Right hindlimb (tissue), 1 donor: Measurements from ENCODE around the gene LTK.

Source experiments
- DNase-seq: peaks from one replicate; pipeline ENCODE4 v3.0.0-alpha.2; 2018

The LTK gene

DNA sequence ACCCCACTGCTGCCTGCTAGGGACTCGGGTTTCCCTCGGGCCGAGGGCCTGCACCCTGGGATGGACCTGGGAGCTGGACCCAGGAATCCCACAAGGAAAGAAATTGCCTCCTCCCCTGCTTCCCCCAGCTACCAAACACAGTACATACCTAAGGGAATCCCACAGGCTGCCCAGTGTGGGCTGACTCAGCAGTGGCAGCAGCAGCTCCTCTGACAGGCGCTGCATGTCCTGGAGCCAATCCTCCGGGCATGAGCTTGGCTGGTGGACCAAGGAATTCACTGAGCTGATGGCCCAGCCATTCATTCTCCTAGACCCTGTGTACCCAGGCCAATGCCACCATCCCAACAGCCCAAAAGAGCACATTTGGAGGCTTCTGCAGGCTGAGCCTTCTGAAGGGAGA is 9.5 kb upstream of the LTK start:
- no peak for DNase-seq

- no peak for DNase-seq
Observed at GRCh38 chr15:41521614-41522013, 8.0 kb upstream of the LTK start.

GRCh38 chr15:41520636-41521035 is 7.0 kb upstream of the LTK start:
- no peak for DNase-seq

GRCh38 chr15:41517895-41518449 is 4.3 kb upstream of the LTK start:
- DNase-seq = no peak

DNA sequence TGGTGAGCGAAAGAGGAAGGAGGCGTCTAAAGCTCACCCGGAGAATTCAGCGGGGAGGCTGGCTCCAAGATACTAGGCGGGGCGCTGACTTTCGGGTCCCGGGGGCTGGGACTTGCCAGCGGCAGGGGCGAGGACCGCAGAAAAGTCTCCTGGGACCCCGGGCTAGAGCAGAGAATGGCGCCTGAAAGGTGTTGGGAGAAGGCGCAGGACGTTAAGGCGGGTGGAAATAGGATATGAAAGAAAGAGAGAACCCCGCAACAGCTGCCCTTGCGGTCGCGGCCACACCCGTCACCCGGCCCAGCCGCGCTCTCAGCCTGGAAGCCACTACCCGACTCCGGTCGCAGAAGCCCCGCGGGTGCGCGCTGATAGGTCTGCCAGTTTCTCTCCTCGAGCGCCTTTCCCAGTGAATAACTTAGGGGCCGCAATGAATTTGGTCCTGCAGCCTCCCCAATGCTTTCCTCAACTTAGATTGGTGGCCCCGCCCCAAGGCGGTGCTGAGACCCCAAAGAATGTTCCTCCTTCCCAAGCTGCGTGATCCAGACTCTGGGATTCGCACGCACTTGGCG is 604 bp downstream of the LTK start:
- DNase-seq = no peak

DNA sequence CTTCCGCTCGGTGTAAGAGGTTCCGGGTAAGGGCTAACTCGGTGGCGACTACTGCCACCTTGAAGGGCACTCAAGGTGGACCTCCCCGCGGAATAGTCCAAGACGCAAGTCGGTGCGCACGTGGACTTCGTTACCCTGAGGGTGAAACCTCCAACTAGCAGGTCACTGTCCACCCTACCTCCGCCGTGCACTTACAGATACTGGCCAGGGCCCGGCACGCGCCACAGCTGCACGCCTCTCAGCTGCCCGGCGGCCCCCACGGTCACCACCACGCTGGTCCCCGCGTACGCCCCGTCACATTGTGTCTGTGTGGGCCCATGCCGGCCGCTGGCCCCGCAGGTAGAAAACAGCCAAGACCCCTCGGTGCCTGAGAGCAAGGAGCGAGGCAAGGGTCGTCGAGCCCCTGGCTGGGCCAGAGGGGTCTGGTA is 1.1 kb downstream of the LTK start:
- DNase-seq = no peak

DNA sequence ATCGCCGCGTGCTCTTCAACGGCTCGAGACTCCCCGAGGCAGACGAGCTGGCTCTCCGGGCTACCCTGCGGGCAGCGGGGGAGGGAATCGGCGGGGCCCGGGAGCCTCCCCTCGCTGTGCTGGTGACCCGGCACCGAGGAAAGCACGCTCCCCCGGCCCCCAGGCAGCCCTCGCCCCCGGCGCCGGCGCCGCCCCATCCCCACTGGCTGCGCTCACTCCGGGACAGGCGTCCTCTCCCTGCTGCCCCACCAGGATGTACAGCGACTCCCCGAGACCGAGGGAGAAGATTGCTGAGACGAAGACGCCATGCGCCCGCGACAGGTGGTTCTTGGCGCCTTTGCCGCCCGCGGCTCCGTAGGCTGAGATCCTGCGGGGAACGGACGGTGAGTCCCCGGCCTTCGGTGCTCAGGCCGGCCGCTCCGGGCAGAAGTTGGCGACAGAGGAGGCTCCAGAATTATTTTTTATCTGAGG is 1.7 kb downstream of the LTK start:
- DNase-seq = no peak

DNA sequence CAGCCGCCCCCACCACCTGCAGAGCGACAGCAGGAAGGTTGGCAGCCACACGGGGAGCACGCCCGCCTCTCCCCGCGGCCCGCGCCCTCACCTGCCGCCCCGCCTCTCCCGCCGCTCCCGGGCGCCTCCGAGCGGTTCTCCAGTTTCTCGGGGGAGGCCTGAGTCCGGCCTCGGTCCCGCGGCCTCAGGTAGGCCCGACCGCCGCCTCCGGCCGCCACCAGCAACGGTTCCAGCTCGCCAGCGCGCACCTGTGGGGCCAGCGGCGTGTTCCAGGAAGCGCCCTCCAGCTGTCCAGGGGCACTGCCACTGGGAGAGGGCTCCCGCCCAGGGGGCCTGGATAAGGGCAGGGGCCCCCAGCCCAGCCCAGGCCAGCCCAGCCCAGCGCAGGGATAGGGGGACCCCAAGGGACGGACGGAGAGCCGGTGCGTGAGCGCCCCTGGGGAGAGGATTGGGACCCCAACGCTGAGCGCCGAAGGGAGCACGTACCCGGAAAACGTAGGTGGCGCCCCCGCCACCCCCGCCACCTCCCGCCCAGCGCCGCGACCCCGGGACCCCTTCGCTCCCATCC is 2.2 kb downstream of the LTK start:
- no peak for DNase-seq

DNA sequence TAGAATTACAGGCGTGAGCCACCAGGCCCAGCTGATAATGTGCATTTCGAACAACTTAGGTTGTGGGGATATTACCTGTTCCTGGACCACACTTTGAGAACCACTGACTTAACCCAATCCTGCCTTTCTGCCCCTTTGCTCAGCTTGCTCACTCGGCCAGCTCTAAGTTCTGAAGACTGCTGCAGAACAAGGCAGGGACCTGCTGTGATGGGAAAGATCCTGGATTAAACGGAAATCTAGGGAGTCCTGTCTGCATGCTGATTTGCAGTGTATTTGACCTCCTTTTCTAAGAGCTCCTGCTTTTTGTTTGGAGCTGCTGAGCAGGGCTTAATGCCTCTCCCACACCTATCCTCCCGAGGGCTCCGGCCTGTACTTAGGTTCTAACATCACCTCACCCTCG is 2.9 kb downstream of the LTK start:
- DNase-seq = no peak

DNA sequence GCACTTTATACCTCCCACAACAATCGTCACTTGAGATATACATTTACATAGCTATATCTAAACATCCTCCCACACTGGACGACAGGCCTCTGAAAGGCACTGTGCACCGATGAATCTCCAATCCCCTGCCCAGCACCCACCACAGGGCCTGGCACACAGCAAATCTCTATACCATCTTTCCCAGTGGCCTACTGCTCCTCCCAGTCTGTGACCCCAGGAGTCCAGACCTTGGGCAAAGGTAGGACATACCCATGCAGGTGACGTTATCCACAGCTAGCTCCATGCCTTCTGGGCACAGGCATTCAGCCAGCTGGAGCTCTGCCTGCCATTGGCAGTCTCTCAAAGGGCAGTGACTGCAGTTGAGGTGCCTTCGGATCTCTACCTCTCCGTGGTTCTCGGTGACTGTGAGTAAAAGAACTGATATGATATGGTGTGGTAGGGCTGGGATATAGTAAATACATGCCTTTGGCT is 5.8 kb downstream of the LTK start:
- no peak for DNase-seq

GRCh38 chr15:41506796-41507341 is 6.8 kb downstream of the LTK start:
- no peak for DNase-seq

DNA sequence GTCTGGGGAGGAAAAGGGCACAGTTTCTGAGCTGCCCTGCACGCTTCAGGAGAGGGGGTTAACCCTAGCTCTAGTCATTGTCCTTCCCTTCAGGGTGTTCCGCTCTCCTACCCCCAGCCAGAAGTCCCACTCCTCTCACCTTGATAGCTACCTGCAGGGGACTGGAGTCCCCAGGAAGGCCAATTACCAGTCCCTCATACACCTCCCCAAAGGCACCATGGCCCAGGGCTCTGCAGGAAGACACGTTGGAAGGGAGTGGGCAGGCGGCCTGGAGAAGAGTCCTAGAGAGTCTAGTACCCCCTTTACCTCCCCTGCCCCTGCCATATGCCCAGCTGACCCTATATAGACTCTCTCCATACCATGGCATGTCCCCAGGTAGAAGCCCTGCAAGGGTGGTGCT is 7.9 kb downstream of the LTK start:
- no peak for DNase-seq

DNA sequence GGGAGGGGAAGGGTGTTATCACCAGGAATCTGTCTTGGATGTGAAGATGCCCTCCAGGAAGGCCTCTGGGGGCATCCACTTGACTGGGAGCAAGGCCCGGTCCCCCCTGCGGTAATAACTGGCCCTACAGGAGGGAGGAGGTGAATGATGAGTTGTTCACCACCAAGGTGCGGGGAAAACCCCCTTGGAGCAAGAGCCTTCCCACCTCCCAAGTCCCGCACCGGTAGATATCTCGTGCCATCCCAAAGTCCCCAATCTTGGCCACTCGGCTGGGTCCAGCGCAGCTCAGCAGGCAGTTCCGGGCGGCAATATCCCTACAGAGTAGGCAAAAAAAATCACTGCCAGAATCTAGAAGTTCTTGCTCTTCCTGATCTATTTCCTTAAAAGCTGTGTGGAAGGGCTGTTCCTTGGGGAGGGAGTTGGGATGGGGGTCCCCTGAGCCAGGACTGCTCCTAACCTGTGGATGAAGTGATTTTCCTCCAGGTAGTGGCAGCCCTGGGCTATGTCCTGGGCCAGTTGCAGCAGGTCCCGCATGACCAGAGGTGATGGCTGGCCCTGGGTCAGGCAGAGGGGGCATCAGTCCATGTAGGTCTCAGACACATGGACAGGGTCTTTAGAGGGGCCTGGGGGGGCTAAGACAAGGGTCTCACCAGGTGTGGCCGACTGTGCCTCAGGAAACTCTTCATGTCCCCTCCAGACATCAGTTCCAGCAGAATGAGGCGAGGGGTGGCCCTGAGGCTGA is 8.7 kb downstream of the LTK start:
- DNase-seq = no peak

DNA sequence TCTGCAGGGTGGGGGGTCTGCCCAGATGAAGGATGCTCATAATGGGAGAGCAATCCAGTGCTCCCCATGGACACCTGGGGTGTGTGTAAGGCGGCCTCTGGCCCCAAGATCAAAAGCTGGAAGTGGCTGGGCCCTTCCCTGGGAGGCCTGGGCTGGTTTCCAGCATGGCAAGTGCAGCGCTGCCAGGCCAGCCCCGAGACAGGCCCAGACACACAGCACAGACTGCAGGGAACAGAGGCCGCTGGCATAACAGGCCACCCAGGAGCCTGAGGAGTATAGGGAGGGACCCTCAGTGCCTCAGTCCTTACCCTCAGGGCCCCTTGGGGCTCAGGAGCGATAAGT is 10.0 kb downstream of the LTK start:
- no peak for DNase-seq

DNA sequence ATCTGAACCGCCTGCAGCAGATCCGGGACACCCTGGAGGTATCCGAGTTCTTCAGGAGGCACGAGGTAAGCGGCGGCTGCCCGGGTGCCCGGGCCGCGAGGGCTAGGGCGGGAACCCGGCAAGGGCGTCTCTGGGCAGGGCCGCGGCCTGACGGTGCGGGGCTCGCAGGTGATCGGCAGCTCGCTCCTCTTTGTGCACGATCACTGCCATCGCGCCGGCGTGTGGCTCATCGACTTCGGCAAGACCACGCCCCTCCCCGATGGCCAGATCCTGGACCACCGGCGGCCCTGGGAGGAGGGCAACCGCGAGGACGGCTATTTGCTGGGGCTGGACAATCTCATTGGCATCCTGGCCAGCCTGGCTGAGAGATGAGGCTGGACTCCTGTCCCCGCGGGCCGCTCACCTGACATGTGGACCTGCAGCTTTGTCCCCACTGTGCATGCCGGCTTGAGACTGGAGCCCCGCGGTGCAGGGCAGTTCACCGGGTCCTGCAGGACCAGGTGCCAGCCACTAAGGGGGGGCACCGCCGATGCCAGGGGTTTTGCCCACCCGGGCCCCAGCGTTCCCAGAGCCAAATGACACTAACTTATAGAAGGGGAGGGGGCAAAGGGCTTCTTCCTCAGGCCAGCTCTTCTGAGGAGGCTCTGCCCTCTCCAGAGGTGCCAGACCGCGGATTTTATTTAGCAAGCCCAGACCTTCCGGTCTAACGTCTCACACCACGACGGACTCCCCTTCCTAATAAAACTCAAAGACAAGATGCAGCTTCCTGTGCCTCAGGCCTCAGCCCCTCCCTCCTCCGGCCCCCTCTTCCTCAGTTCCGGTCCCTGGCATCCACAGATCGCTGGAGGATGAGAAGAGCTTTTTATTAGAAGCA is 10.6 kb downstream of the LTK start:
- DNase-seq = no peak

DNA sequence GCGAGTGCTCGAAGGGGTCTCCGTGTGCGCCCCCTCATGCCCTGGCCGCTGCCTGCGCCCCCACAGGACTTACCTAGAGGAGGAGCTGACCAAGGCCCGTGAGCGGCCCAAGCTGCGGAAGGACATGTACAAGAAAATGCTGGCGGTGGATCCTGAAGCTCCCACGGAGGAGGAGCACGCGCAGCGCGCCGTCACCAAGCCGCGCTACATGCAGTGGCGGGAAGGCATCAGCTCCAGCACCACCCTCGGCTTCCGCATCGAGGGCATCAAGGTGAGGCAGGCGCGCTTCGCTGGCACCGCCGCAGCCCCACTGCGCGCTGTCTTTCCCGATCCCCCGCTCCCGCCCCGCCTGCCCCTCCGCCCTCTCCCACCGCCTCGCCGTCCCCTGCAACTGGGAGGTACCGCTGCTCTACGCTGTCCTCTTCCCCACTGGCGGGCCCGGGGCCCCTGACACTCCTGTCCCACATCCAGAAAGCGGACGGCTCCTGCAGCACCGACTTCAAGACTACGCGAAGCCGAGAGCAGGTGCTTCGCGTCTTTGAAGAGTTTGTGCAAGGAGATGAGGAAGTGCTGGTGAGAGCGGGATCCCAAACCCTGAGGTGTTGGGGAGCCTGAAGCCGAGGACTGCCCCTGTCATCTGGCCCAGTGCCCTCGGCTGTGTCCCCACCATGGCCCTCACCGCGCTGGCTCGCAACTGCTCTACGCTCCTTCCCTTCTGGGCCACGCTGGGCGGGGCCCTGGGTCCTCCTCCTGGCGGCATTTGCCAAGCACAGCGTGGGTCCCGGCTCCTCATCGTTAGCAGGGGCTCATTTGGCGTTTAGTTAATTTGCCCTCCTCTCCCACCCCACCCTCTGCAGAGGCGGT is 11.5 kb downstream of the LTK start:
- DNase-seq = no peak

- DNase-seq = no peak
Observed at GRCh38 chr15:41501191-41501917, 12.3 kb downstream of the LTK start.

GRCh38 chr15:41499109-41499851 is 14.3 kb downstream of the LTK start:
- DNase-seq = no peak

- no peak for DNase-seq
Observed at GRCh38 chr15:41498657-41499056, 15.0 kb downstream of the LTK start.
